NCI-H748 treated with DMSO at 0.1 percent for 48 hours (cell line): Measurements from ENCODE around the gene STYXL1.

Experiments used
- DNase-seq: peaks from one replicate; lab custom pipeline; 2025; lab: John Stamatoyannopoulos, UW

The STYXL1 gene

DNA sequence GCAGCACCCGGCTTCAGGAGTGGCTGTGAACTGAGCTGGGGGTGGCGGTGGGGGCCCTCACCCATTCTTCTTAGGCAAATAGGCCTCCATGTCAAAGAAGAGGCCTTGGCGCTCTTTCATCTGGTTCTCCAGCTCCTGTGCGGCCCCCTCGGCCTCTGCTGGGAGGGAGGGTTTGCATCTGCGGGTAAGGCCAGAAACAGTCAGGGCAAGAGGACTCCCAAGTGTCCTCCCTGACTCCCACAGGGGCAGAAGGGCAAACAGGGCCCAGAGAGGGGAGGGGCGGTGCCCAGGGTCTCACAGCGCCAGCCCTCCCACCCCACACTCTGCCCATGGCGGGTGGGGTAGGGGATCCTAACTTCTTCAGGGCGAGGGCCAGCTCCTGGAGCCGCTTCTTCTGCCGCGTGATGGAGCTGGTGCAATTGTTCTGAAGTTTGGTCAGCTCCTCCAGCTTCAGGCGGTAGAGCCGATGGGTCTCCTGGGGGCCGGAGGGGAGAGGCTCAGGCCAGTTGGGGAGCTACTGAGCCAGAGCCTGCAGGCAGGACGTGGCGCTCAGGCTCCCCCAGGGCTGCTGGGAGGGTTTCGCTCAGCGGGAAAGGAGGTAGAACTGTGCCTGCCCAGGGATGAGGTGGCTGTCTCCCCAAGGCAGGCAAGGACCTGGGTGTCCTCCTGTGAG lies 55.6 kb downstream of the STYXL1 start:
- no peak for DNase-seq

DNA sequence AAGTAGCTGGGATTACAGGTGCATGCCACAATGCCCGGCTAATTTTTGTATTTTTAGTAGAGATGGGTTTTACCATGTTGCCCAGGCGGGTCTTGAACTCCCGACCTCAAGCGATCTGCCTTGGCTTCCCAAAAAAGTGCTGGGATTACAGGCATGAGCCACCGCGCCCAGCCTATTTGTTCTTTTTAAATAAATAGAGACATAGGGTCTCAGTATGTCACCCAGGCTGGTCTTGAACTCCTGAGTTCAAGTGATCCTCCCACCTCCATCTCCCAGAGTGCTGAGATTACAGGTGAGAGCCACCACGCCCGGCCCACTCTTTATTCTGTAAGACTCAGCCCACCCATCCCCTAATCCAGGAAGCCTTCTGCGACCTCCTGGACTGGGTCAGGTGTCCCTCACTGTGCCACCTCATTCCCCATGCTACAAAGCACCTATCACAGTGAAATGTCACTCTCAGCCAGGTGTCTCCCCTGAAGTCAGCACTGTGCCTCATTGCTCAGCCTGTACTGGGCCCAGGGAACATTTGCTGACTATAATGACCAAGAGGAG lies 56.2 kb downstream of the STYXL1 start:
- DNase-seq: no peak

- DNase-seq: no peak
Observed at GRCh38 chr7:75989500-75990388, 58.1 kb downstream of the STYXL1 start.

GRCh38 chr7:75988568-75989499 lies 59.0 kb downstream of the STYXL1 start:
- no peak for DNase-seq

DNA sequence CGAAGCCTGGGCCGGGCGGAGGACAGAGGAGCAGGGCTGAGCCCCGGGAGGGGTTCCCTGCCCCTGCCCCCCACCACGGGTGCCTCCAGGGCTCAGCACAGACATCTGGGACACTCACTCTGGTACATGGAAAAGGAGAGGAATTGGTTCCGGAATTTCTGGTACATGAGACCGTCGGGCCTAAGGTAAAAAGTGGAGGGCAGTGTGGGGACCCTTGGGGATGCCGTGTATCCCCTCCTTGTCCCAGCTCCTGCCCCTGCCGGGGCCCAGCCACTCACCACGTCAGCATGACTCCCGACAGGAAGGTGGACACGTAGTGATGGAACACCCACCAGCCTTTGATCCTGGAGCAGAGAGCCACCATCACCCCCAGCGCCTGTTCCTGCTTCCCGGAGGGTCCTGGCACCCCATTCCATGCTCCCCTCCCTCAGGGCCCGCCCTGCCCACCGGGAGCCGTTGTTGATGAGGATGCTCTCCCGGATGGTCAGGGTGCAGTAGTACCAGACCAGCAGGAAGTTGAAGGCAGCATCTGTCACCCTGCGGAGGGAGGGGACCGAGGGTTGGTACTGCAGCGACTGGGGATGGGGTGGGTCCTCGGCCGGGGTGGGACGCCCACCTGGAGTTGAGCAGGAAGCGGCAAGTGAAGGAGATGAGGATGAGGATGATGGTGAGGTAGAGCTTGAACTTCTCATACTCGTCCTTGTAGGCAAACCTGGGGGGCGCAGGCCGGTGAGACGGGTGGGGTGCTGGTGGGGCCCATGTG lies 59.8 kb downstream of the STYXL1 start:
- no peak for DNase-seq

GRCh38 chr7:75987026-75987804 lies 60.6 kb downstream of the STYXL1 start:
- DNase-seq: no peak

- DNase-seq: no peak
Observed at GRCh38 chr7:75986147-75986781, 61.5 kb downstream of the STYXL1 start.

DNA sequence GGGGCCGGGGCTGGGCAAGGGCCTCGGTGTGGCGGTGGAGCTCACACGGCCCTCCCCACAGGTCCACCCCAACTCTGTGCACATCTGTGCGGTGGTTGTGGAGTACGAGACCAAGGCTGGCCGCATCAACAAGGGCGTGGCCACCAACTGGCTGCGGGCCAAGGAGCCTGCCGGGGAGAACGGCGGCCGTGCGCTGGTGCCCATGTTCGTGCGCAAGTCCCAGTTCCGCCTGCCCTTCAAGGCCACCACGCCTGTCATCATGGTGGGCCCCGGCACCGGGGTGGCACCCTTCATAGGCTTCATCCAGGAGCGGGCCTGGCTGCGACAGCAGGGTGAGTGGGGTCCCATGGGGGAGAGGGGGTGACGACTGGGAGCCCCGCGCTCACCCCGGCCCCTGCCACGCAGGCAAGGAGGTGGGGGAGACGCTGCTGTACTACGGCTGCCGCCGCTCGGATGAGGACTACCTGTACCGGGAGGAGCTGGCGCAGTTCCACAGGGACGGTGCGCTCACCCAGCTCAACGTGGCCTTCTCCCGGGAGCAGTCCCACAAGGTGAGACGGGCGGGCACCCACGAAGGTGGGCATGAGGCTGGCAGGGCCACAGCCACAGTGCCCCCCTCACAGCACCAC lies 62.2 kb downstream of the STYXL1 start:
- DNase-seq: no peak

DNA sequence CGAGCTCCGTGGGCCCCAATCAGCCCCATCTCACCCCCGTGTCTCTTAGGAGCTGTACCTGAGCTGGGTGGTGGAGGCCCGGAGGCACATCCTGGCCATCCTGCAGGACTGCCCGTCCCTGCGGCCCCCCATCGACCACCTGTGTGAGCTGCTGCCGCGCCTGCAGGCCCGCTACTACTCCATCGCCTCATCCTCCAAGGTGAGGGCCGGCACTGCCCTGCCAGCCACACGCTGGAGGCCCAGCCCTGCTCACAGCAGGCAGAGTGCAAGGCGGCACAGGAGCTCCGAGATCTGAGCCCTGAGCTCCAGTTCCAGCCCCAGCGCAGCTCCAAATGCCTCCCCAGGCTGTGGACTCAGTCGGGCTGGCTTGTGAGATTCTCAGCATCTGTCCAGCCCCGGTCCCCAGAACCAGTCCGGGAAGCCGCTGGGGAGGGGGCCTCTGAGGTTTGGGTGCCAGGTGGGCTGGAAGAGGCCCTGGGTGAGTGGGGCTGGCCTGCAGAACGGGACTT lies 62.7 kb downstream of the STYXL1 start:
- DNase-seq: no peak

- no peak for DNase-seq
Observed at GRCh38 chr7:75984130-75985008, 63.4 kb downstream of the STYXL1 start.

DNA sequence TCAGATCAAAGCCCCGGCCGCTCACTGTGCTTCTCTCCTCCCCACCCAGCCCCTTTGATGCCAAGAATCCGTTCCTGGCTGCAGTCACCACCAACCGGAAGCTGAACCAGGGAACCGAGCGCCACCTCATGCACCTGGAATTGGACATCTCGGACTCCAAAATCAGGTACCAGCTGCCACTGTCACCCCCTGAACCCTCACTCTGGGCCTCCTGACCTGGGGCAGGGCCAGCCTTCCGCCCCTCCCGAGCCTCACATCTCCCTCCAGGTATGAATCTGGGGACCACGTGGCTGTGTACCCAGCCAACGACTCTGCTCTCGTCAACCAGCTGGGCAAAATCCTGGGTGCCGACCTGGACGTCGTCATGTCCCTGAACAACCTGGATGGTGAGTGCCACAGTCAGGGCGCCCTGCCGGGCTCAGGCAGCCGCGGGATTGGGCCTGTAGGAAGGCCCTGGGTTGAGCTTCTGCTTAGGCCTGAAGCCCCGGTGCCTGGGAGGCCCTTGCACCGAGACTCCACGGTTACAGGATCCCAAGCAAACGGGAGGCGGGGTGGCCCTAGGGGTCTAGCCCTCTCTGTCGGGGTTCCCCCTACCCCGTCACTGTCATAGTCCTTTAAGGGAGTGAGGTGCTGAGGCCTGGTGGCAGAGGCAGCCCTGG lies 64.2 kb downstream of the STYXL1 start:
- DNase-seq: no peak

- no peak for DNase-seq
Observed at GRCh38 chr7:75982306-75983064, 65.3 kb downstream of the STYXL1 start.

GRCh38 chr7:75981453-75982305 lies 66.1 kb downstream of the STYXL1 start:
- DNase-seq: no peak

DNA sequence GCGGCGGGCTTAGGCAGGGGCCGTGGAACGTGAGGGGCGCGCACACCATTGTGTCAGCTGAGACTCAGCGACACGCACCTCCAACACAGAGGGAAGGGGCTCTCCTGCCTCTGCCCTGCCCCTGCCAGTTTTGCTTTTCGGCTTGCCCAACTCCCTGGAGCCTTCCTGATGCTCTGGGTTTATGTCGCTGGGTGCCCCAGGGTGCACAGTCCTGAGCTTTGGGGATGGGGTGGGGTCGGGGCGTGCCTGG lies 66.7 kb downstream of the STYXL1 start:
- no peak for DNase-seq

DNA sequence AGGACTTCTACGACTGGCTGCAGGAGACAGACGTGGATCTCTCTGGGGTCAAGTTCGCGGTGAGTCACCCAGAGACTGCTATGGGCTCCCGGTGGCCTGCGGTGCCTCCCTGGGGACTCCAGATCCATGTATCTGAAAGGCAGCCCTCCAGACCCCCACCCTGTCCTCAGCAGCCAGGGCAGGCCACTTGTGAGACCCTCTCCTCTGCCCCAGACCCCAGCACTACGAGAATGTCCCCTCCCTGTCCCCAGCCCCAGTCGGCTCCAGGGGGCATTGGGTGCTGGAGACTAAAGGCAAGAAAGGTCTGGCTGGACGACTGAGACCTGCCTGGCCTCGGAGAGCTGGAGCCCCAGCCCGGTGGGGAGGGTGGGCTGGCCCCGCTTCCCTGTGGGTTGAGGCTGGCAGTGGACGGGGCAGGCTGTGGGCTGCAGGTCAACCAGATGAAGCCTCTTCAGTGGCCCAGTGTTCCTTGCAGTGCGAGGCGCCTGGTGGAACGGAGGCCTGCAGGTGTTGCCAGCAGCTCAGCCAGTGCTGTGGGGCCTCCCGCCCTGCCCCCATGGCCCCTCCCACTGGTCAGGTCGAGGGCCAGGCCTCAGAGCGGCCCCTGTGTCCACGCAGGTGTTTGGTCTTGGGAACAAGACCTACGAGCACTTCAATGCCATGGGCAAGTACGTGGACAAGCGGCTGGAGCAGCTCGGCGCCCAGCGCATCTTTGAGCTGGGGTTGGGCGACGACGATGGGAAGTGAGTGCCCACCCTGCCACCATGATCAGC lies 67.2 kb downstream of the STYXL1 start:
- DNase-seq: no peak
